GM23338 (cell line): ENCODE data around the gene ARHGEF37. TPM values are rescaled to one million over a fixed set of nuclear protein-coding genes. Genes with fewer than 3 reads are reported as not detected.

Experiments
- ATAC-seq: fragments of 200-7000 bp; cut with Tn5 transposase; 3 replicates; pipeline ENCODE4 v1.9.1; 2020
- DNase-seq: peaks from one replicate; pipeline ENCODE4 v3.0.0-alpha.2; 2015; ENCODE audit warnings: low spot score
- H2AFZ ChIP-seq: fragments of 200-600 bp; sonication (generic); 2 replicates; pipeline ENCODE4 v1.8.0; 2016; ENCODE audit warnings: antibody characterized with exemption, mild to moderate bottlenecking, moderate library complexity
- H3F3A ChIP-seq: fragments of 200-600 bp; sonication (generic); replicated peaks from 2 replicates; pipeline ENCODE4 v1.8.0; 2017; ENCODE audit warnings: antibody characterized with exemption, mixed run types, low read depth
- H3K27ac ChIP-seq: fragments of 200-600 bp; sonication (generic); 2 replicates; pipeline ENCODE4 v1.6.1; 2016; ENCODE audit warnings: low read depth
- H3K27me3 ChIP-seq: fragments of 200-600 bp; sonication (generic); 2 replicates; pipeline ENCODE4 v1.8.0; 2016; ENCODE audit warnings: mild to moderate bottlenecking, mixed run types, moderate library complexity; ENCODE audit not compliant: insufficient read depth
- H3K36me3 ChIP-seq: fragments of 200-600 bp; sonication (generic); 2 replicates; pipeline ENCODE4 v1.8.0; 2016; ENCODE audit warnings: mild to moderate bottlenecking; ENCODE audit not compliant: insufficient read depth
- H3K4me1 ChIP-seq: fragments of 200-600 bp; sonication (generic); 2 replicates; pipeline ENCODE4 v1.8.0; 2016; ENCODE audit warnings: mild to moderate bottlenecking, moderate library complexity; ENCODE audit not compliant: insufficient read depth
- H3K4me2 ChIP-seq: fragments of 200-600 bp; sonication (generic); 2 replicates; pipeline ENCODE4 v1.7.1; 2017; ENCODE audit warnings: mixed run types
- H3K4me3 ChIP-seq: fragments of 200-600 bp; sonication (generic); 2 replicates; pipeline ENCODE4 v1.6.1; 2016; ENCODE audit warnings: mixed run types
- H3K79me2 ChIP-seq: fragments of 200-600 bp; sonication (generic); replicated peaks from 2 replicates; pipeline ENCODE4 v1.8.0; 2017; ENCODE audit warnings: mild to moderate bottlenecking; ENCODE audit not compliant: insufficient read depth
- H3K9me2 ChIP-seq: fragments of 200-600 bp; sonication (generic); 2 replicates; pipeline ENCODE4 v1.8.0; 2017; ENCODE audit not compliant: insufficient read depth
- H4K20me1 ChIP-seq: fragments of 200-600 bp; sonication (generic); replicated peaks from 2 replicates; pipeline ENCODE4 v1.8.0; 2017; ENCODE audit warnings: mild to moderate bottlenecking; ENCODE audit not compliant: insufficient read depth
- H3K27ac Mint-ChIP-seq: 2 replicates; pipeline ENCODE4 v1.8.0; 2020; ENCODE audit warnings: inconsistent platforms, mild to moderate bottlenecking, moderate library complexity, mixed read lengths
- H3K27me3 Mint-ChIP-seq: 3 replicates; pipeline ENCODE4 v1.8.0; 2022; ENCODE audit warnings: low read depth, mild to moderate bottlenecking, moderate library complexity, mixed read lengths, inconsistent platforms; ENCODE audit not compliant: insufficient read depth, poor library complexity
- H3K36me3 Mint-ChIP-seq: 3 replicates; pipeline ENCODE4 v1.8.0; 2021; ENCODE audit warnings: low read depth, mild to moderate bottlenecking, inconsistent platforms, moderate library complexity, mixed read lengths
- H3K4me1 Mint-ChIP-seq: 3 replicates; pipeline ENCODE4 v1.8.0; 2020; ENCODE audit warnings: mild to moderate bottlenecking, inconsistent platforms, mixed read lengths
- H3K4me3 Mint-ChIP-seq: 3 replicates; pipeline ENCODE4 v1.8.0; 2021; ENCODE audit warnings: moderate library complexity, mild to moderate bottlenecking, inconsistent platforms, mixed read lengths
- H3K9me3 Mint-ChIP-seq: 3 replicates; pipeline ENCODE4 v1.8.0; 2020; ENCODE audit warnings: moderate library complexity, mild to moderate bottlenecking, inconsistent platforms, mixed read lengths
- CREB1 ChIP-seq: fragments of 250-450 bp; sonication (Bioruptor Pico); IDR thresholded peaks from 2 replicates; pipeline ENCODE4 v1.5.0; 2020; ENCODE audit warnings: low read depth, mild to moderate bottlenecking, moderate library complexity
- EZH2 ChIP-seq: fragments of 200-600 bp; sonication (generic); IDR thresholded peaks from one replicate; pipeline ENCODE4 v1.8.0; 2017; ENCODE audit warnings: antibody characterized with exemption, mild to moderate bottlenecking, low read depth; ENCODE audit not compliant: unreplicated experiment
- EZH2phosphoT487 ChIP-seq: fragments of 200-600 bp; sonication (generic); IDR thresholded peaks from one replicate; pipeline ENCODE4 v1.8.1; 2018; ENCODE audit warnings: antibody characterized with exemption; ENCODE audit not compliant: unreplicated experiment
- JUNB ChIP-seq: IDR thresholded peaks from one replicate; pipeline ENCODE4 v1.6.1; 2016; ENCODE audit warnings: antibody characterized with exemption; ENCODE audit not compliant: unreplicated experiment
- NANOG ChIP-seq: IDR thresholded peaks from 2 replicates; pipeline ENCODE4 v1.6.1; 2016; ENCODE audit warnings: antibody characterized with exemption, borderline replicate concordance
- POLR2AphosphoS5 ChIP-seq: IDR thresholded peaks from 2 replicates; pipeline ENCODE4 v1.6.1; 2016; ENCODE audit warnings: antibody characterized with exemption, low read depth
- STAT1 ChIP-seq: IDR thresholded peaks from one replicate; pipeline ENCODE4 v1.6.1; 2016; ENCODE audit warnings: antibody characterized with exemption; ENCODE audit not compliant: unreplicated experiment
- ZNF114 ChIP-seq: fragments of 250-450 bp; sonication (Bioruptor Pico); IDR thresholded peaks from 2 replicates; pipeline ENCODE4 v1.5.0; 2020; ENCODE audit warnings: mild to moderate bottlenecking, moderate library complexity
- ZNF331 ChIP-seq: fragments of 250-450 bp; sonication (Bioruptor Pico); IDR thresholded peaks from 2 replicates; pipeline ENCODE4 v1.5.0; 2020; ENCODE audit warnings: low read depth, mild to moderate bottlenecking, moderate library complexity
- polyA plus RNA-seq: library from polyadenylated mRNA; unstranded; fragments of >200 nt; fragmentation: Nextera tagmentation; extraction: Ambion mirVana; gene quantifications from 2 replicates; pipeline ENCODE4 v1.2.1, GENCODE V29; 2016
- total RNA-seq: library from RNA; depleted of rRNA; stranded (reverse); fragments of >200 nt; shearing (Covaris generic); gene quantifications from 2 replicates; pipeline ENCODE4 v1.2.3, GENCODE V29; 2014
- TF ChIP-seq, protein P1 (sequence below): IDR thresholded peaks from one replicate; pipeline ENCODE4 v1.6.1; 2018; ENCODE audit warnings: antibody characterized with exemption; ENCODE audit not compliant: unreplicated experiment
- TF ChIP-seq, protein P2 (sequence below): IDR thresholded peaks from 2 replicates; pipeline ENCODE4 v1.6.1; 2016; ENCODE audit warnings: antibody characterized with exemption
- TF ChIP-seq, protein P3 (sequence below): fragments of 250-450 bp; sonication (Bioruptor Pico); IDR thresholded peaks from 2 replicates; pipeline ENCODE4 v1.5.0; 2020; ENCODE audit warnings: mild to moderate bottlenecking, moderate library complexity
- TF ChIP-seq, protein P4 (sequence below), 2 experiments: fragments of 200-600 bp in 1 of 2; sonication (generic) in 1 of 2; conservative IDR thresholded peaks; 2 replicates each; pipeline versions ENCODE4 v1.5.1 to v1.6.1; 2016 to 2017; ENCODE audit warnings: antibody characterized with exemption in 2 of 2, low read depth in 2 of 2, mild to moderate bottlenecking in 2 of 2, moderate library complexity in 1 of 2

ARHGEF37 gene
- total and polyA plus RNA-seq, 2 experiments from 2014 or later: 0.14 to 0.79 TPM

DNA sequence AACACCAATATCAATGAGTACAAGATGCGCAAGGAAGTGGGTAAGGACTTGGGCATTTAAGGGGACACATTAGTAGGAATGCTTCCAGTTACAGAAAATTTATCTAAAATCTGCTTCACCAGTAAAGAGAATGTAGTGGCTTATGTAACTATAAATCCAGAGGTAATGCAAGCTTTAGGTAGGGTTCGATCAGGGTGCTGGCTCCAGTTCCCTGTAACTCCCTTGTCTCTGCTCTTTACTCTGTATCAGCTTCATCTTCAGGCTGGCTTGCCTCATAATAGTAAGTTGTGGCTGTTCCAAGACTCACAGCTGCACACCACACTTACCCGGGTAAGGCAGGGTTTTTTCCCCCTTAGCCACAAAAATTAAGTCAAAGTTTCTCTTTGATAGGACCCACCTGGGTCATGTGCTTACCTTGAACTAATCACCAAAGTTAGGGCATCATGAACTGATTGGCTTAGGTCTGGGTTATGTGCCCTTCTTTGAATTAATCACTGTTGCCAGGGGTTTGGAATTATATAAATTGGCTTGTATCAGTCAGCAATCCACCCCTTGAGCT is 35.5 kb downstream of the ARHGEF37 start:
- Mint-ChIP-seq H3K27me3 (peaks cover 6% of the 10 kb centered on the region), H3K36me3 (no peaks in the 10 kb centered on the region), H3K27ac (no peak overlapping the region), H3K4me1 (peaks cover 7% of the 10 kb centered on the region; the same call in 2 of the 3 replicates), H3K9me3 (no peaks in the 10 kb centered on the region), H3K4me3 (no peak overlapping the region)
- no peak overlapping the region for H3K4me3 ChIP-seq
- H3F3A ChIP-seq: no peaks in the 10 kb centered on the region
- DNase-seq: no peak
- H3K9me2 ChIP-seq: no peaks in the 10 kb centered on the region
- H3K4me1 ChIP-seq: no peaks in the 10 kb centered on the region
- no peak overlapping the region for H3K27ac ChIP-seq
- H3K79me2 ChIP-seq: no peaks in the 10 kb centered on the region
- no peak for TF ChIP-seq POLR2AphosphoS5
- TF ChIP-seq EZH2: no peak
- TF ChIP-seq, protein P1, sequence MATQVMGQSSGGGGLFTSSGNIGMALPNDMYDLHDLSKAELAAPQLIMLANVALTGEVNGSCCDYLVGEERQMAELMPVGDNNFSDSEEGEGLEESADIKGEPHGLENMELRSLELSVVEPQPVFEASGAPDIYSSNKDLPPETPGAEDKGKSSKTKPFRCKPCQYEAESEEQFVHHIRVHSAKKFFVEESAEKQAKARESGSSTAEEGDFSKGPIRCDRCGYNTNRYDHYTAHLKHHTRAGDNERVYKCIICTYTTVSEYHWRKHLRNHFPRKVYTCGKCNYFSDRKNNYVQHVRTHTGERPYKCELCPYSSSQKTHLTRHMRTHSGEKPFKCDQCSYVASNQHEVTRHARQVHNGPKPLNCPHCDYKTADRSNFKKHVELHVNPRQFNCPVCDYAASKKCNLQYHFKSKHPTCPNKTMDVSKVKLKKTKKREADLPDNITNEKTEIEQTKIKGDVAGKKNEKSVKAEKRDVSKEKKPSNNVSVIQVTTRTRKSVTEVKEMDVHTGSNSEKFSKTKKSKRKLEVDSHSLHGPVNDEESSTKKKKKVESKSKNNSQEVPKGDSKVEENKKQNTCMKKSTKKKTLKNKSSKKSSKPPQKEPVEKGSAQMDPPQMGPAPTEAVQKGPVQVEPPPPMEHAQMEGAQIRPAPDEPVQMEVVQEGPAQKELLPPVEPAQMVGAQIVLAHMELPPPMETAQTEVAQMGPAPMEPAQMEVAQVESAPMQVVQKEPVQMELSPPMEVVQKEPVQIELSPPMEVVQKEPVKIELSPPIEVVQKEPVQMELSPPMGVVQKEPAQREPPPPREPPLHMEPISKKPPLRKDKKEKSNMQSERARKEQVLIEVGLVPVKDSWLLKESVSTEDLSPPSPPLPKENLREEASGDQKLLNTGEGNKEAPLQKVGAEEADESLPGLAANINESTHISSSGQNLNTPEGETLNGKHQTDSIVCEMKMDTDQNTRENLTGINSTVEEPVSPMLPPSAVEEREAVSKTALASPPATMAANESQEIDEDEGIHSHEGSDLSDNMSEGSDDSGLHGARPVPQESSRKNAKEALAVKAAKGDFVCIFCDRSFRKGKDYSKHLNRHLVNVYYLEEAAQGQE: no peak
- TF ChIP-seq ZNF114 (CRISPR knock-in tag): no peak
- TF ChIP-seq, protein P2, sequence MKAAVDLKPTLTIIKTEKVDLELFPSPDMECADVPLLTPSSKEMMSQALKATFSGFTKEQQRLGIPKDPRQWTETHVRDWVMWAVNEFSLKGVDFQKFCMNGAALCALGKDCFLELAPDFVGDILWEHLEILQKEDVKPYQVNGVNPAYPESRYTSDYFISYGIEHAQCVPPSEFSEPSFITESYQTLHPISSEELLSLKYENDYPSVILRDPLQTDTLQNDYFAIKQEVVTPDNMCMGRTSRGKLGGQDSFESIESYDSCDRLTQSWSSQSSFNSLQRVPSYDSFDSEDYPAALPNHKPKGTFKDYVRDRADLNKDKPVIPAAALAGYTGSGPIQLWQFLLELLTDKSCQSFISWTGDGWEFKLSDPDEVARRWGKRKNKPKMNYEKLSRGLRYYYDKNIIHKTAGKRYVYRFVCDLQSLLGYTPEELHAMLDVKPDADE: no peak
- no peak for TF ChIP-seq CREB1 (CRISPR knock-in tag)
- TF ChIP-seq EZH2phosphoT487: no peak
- TF ChIP-seq ZNF331 (CRISPR knock-in tag): no peak
- TF ChIP-seq, protein P3, sequence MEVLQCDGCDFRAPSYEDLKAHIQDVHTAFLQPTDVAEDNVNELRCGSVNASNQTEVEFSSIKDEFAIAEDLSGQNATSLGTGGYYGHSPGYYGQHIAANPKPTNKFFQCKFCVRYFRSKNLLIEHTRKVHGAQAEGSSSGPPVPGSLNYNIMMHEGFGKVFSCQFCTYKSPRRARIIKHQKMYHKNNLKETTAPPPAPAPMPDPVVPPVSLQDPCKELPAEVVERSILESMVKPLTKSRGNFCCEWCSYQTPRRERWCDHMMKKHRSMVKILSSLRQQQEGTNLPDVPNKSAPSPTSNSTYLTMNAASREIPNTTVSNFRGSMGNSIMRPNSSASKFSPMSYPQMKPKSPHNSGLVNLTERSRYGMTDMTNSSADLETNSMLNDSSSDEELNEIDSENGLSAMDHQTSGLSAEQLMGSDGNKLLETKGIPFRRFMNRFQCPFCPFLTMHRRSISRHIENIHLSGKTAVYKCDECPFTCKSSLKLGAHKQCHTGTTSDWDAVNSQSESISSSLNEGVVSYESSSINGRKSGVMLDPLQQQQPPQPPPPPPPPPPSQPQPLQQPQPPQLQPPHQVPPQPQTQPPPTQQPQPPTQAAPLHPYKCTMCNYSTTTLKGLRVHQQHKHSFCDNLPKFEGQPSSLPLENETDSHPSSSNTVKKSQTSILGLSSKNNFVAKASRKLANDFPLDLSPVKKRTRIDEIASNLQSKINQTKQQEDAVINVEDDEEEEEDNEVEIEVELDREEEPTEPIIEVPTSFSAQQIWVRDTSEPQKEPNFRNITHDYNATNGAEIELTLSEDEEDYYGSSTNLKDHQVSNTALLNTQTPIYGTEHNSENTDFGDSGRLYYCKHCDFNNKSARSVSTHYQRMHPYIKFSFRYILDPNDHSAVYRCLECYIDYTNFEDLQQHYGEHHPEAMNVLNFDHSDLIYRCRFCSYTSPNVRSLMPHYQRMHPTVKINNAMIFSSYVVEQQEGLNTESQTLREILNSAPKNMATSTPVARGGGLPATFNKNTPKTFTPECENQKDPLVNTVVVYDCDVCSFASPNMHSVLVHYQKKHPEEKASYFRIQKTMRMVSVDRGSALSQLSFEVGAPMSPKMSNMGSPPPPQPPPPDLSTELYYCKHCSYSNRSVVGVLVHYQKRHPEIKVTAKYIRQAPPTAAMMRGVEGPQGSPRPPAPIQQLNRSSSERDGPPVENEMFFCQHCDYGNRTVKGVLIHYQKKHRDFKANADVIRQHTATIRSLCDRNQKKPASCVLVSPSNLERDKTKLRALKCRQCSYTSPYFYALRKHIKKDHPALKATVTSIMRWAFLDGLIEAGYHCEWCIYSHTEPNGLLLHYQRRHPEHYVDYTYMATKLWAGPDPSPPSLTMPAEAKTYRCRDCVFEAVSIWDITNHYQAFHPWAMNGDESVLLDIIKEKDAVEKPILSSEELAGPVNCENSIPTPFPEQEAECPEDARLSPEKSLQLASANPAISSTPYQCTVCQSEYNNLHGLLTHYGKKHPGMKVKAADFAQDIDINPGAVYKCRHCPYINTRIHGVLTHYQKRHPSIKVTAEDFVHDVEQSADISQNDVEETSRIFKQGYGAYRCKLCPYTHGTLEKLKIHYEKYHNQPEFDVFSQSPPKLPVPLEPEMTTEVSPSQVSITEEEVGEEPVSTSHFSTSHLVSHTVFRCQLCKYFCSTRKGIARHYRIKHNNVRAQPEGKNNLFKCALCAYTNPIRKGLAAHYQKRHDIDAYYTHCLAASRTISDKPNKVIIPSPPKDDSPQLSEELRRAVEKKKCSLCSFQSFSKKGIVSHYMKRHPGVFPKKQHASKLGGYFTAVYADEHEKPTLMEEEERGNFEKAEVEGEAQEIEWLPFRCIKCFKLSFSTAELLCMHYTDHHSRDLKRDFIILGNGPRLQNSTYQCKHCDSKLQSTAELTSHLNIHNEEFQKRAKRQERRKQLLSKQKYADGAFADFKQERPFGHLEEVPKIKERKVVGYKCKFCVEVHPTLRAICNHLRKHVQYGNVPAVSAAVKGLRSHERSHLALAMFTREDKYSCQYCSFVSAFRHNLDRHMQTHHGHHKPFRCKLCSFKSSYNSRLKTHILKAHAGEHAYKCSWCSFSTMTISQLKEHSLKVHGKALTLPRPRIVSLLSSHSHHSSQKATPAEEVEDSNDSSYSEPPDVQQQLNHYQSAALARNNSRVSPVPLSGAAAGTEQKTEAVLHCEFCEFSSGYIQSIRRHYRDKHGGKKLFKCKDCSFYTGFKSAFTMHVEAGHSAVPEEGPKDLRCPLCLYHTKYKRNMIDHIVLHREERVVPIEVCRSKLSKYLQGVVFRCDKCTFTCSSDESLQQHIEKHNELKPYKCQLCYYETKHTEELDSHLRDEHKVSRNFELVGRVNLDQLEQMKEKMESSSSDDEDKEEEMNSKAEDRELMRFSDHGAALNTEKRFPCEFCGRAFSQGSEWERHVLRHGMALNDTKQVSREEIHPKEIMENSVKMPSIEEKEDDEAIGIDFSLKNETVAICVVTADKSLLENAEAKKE (CRISPR knock-in tag): no peak
- TF ChIP-seq, protein P4, sequence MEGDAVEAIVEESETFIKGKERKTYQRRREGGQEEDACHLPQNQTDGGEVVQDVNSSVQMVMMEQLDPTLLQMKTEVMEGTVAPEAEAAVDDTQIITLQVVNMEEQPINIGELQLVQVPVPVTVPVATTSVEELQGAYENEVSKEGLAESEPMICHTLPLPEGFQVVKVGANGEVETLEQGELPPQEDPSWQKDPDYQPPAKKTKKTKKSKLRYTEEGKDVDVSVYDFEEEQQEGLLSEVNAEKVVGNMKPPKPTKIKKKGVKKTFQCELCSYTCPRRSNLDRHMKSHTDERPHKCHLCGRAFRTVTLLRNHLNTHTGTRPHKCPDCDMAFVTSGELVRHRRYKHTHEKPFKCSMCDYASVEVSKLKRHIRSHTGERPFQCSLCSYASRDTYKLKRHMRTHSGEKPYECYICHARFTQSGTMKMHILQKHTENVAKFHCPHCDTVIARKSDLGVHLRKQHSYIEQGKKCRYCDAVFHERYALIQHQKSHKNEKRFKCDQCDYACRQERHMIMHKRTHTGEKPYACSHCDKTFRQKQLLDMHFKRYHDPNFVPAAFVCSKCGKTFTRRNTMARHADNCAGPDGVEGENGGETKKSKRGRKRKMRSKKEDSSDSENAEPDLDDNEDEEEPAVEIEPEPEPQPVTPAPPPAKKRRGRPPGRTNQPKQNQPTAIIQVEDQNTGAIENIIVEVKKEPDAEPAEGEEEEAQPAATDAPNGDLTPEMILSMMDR (conservative IDR thresholded peaks at IDR 0.05; ENCODE audit: low read depth in 2 of 2): no peak
- no peak for TF ChIP-seq NANOG
- no peak for TF ChIP-seq JUNB
- TF ChIP-seq STAT1: no peak
- no peaks in the 10 kb centered on the region for H3K27me3 ChIP-seq
- no peaks in the 10 kb centered on the region for H3K36me3 ChIP-seq
- no peaks in the 10 kb centered on the region for H4K20me1 ChIP-seq
- no peak overlapping the region for H3K4me2 ChIP-seq
- no peak for ATAC-seq
- no peak overlapping the region for H2AFZ ChIP-seq
